ENCODE results near the gene CDK6. TPM values are rescaled to one million over a fixed set of nuclear protein-coding genes. Genes with fewer than 3 reads are reported as not detected.

CDK6 gene
- total RNA-seq, 1 experiment from 2014 or later, result 41.4 TPM

DNA sequence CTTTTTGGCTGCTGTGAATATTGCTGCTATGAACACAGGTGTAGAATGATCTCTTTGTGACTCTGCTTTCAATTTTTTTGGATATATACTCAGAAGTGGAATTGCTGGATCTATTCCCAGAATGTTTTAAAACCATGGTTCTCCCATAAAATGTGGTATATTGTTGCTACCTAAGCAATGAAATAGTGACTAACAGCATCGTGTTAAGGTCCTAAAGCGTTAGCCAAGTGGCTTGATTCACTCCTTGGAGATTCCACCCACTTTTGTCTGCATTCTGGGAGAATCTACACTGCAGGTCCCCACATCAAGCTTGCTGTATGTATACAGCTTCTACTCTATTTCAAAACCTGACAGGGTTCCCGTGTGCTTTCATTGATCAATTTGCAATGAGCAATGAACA lies 105.6 kb downstream of the CDK6 start:
- CTCF ChIA-PET, result interaction anchor here (0.5 kb wide), 1 partner anchor 90 kb away, joined by 3 read pairs; no protein-coding TSS in a partner anchor
- no TSS peak for BruUV-seq (replicated peaks)
- H3K4me2 ChIP-seq (ENCODE audit: low read length), result peak overlapping the region; percentile 57
- H4K20me1 ChIP-seq (ENCODE audit: insufficient read depth), result no peaks in the 10 kb centered on the region
- no peaks in the 10 kb centered on the region for H3K9me3 ChIP-seq (ENCODE audit: control insufficient read depth in 1 of 2, insufficient read depth in 1 of 2, low read depth in 1 of 2, low read length in 2 of 2)
- no peaks in the 10 kb centered on the region for H3K27me3 ChIP-seq (ENCODE audit: insufficient read depth, low read length)
- peak overlapping the region; percentile 0; the same call in 1 of the 2 replicates for H3K27ac ChIP-seq (ENCODE audit: low read depth, low read length)
- H3K79me2 ChIP-seq (ENCODE audit: insufficient read depth, low read length), result peaks cover 50% of the 10 kb centered on the region
- peaks cover 7 to 26% of the 10 kb centered on the region in 2 experiments for H3K4me1 ChIP-seq (ENCODE audit: control insufficient read depth in 1 of 2, insufficient read depth in 2 of 2, low read length in 2 of 2)
- POLR2A ChIA-PET, result no interaction called here
- RAD21 ChIA-PET (ENCODE audit: low non-redundant PET in 1 of 2, low total read pairs in 2 of 2, uncharacterized antibody in 2 of 2, unreplicated experiment in 2 of 2), result no interaction called here
- intact Hi-C loops (cut with micrococcal nuclease), result no loop called here
- H3K9me2 ChIP-seq (ENCODE audit: insufficient read depth), result no peaks in the 10 kb centered on the region
- H3K9ac ChIP-seq (ENCODE audit: low read length), result no peak overlapping the region
- DNase-seq (ENCODE audit: low read depth, low spot score) (no peak), ATAC-seq (peak; percentile 37)
- H2AFZ ChIP-seq (ENCODE audit: low read depth, low read length, poor library complexity, severe bottlenecking), result no peak overlapping the region
- H3K4me3 ChIP-seq (replicated peaks in 1 of 2; ENCODE audit: low read depth in 1 of 2, low read length in 2 of 2), result no peak overlapping the region
- H3K36me3 ChIP-seq (ENCODE audit: control insufficient read depth in 1 of 2, insufficient read depth in 2 of 2, low read length in 2 of 2), result no peaks in the 10 kb centered on the region
- TF ChIP-seq EZH2 (IDR thresholded peaks at IDR 0.05), result no peak

GRCh38 chr7:92729751-92730150 lies 106.6 kb downstream of the CDK6 start:
- H3K36me3 ChIP-seq (ENCODE audit: control insufficient read depth in 1 of 2, insufficient read depth in 2 of 2, low read length in 2 of 2), result peaks cover 0 to 4% of the 10 kb centered on the region in 2 experiments; a peak in 1 of 4 replicates
- no peaks in the 10 kb centered on the region for H3K9me2 ChIP-seq (ENCODE audit: insufficient read depth)
- no peak overlapping the region for H3K27ac ChIP-seq (ENCODE audit: low read depth, low read length)
- ChIA-PET RAD21 (ENCODE audit: low non-redundant PET in 1 of 2, low total read pairs in 2 of 2, uncharacterized antibody in 2 of 2, unreplicated experiment in 2 of 2) (no interaction called here), POLR2A (no interaction called here), CTCF (no interaction called here)
- H3K9ac ChIP-seq (ENCODE audit: low read length), result no peak overlapping the region
- intact Hi-C loops (cut with micrococcal nuclease), result no loop called here
- TF ChIP-seq, protein P1, sequence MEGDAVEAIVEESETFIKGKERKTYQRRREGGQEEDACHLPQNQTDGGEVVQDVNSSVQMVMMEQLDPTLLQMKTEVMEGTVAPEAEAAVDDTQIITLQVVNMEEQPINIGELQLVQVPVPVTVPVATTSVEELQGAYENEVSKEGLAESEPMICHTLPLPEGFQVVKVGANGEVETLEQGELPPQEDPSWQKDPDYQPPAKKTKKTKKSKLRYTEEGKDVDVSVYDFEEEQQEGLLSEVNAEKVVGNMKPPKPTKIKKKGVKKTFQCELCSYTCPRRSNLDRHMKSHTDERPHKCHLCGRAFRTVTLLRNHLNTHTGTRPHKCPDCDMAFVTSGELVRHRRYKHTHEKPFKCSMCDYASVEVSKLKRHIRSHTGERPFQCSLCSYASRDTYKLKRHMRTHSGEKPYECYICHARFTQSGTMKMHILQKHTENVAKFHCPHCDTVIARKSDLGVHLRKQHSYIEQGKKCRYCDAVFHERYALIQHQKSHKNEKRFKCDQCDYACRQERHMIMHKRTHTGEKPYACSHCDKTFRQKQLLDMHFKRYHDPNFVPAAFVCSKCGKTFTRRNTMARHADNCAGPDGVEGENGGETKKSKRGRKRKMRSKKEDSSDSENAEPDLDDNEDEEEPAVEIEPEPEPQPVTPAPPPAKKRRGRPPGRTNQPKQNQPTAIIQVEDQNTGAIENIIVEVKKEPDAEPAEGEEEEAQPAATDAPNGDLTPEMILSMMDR (IDR thresholded peaks at IDR 0.05 in 2 of 3, conservative IDR thresholded peaks at IDR 0.05 in 1 of 3; ENCODE audit: borderline replicate concordance in 1 of 3, insufficient read depth in 1 of 3, low read depth in 2 of 3, low read length in 2 of 3), result 0 out of 6 replicates have a peak, but pooled peaks of 1 of the 3 experiments have one; percentile 9
- TF ChIP-seq ATF3 (IDR thresholded peaks at IDR 0.05) (no peak), EZH2phosphoT487 (IDR thresholded peaks at IDR 0.05; ENCODE audit: borderline replicate concordance) (no peak), POLR2AphosphoS5 (IDR thresholded peaks at IDR 0.05; ENCODE audit: low read depth, low read length) (no peak)
- H3K4me1 ChIP-seq (ENCODE audit: control insufficient read depth in 1 of 2, insufficient read depth in 2 of 2, low read length in 2 of 2), result peaks cover 7 to 26% of the 10 kb centered on the region in 2 experiments
- BruUV-seq (replicated peaks), result no TSS peak
- no peak overlapping the region for H3K4me2 ChIP-seq (ENCODE audit: low read length)
- DNase-seq (ENCODE audit: low read depth, low spot score), result no peak
- H3K27me3 ChIP-seq (ENCODE audit: insufficient read depth, low read length), result no peaks in the 10 kb centered on the region
- no peak overlapping the region for H2AFZ ChIP-seq (ENCODE audit: low read depth, low read length, poor library complexity, severe bottlenecking)
- peaks cover 50% of the 10 kb centered on the region for H3K79me2 ChIP-seq (ENCODE audit: insufficient read depth, low read length)
- no peak for ATAC-seq
- no peaks in the 10 kb centered on the region for H3K9me3 ChIP-seq (ENCODE audit: control insufficient read depth in 1 of 2, insufficient read depth in 1 of 2, low read depth in 1 of 2, low read length in 2 of 2)
- H3K4me3 ChIP-seq (replicated peaks in 1 of 2; ENCODE audit: low read depth in 1 of 2, low read length in 2 of 2), result no peak overlapping the region
- no peaks in the 10 kb centered on the region for H4K20me1 ChIP-seq (ENCODE audit: insufficient read depth)

All from HCT116 (cell line).